GM21423 (cell line): Measurements from ENCODE around the gene NFE2L3.
"Not testable (repeated sequence)": the region's sequence is repeated elsewhere in the genome, so short reads cannot be mapped to it uniquely, and the experiment has no call there.

Experiments
- ATAC-seq: cut with Tn5 transposase; IDR thresholded peaks from one replicate; pipeline ENCODE4 v1.9.1; 2021; ENCODE audit warnings: mild to moderate bottlenecking, moderate library complexity; ENCODE audit not compliant: unreplicated experiment

Gene NFE2L3

DNA sequence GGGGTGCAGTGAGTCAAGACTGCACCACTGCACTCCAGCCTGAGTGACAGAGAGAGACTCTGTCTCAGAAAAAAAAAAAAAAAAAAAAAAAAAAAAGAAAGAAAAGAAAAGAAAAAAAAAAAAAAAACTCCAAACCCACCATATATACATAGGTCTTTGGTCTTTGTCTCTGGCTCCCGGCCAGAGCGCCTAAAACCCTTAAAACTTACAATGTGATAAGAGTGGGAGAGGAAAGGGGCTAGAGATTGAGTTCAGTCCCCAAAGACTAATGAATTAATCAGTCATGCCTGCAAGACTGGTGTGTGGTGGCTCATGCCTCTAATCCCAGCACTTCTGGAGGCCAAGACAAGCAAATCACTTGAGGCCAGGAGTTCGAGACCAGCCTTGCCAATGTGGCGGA, 6.8 kb upstream of the NFE2L3 start:
- no peak for ATAC-seq

DNA sequence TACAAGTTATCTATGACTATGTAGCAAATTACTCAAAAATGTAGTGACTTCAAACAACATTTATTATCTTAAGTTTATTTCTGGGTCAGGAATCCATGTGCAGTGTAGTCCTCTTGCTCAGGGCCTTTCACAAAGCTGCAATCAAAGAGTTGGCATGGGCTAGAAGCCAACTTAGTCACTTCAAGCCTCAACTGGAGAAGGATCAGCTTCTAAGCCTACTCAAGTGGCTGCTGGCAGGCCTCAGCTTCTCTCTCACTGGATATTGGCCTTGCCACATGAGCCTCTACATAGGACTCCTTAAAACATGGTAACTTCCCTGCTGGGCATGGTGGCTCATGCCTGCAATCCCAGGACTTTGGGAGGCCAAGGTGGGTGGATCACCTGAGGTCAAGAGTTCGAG, 5.0 kb upstream of the NFE2L3 start:
- no peak for ATAC-seq

DNA sequence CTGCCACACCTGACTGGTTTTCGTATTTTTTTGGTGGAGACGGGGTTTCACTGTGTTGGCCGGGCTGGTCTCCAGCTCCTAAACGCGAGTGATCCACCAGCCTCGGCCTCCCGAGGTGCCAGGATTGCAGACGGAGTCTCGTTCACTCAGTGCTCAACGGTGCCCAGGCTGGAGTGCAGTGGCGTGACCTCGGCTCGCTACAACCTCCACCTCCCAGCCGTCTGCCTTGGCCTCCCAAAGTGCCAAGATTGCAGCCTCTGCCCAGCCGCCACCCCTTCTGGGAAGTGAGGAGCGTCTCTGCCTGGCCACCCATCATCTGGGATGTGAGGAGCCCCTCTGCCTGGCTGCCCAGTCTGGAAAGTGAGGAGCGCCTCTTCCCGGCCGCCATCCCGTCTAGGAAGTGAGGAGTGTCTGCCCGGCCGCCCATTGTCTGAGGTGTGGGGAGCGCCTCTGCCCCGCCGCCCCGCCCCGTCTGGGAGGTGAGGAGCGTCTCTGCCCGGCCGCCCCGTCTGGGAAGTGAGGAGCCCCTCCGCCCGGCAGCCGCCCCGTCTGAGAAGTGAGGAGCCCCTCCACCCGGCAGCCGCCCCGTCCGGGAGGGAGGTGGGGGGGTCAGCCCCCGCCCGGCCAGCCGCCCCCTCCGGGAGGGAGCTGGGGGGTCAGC, 4.2 kb upstream of the NFE2L3 start:
- ATAC-seq, result not testable (repeated sequence)

DNA sequence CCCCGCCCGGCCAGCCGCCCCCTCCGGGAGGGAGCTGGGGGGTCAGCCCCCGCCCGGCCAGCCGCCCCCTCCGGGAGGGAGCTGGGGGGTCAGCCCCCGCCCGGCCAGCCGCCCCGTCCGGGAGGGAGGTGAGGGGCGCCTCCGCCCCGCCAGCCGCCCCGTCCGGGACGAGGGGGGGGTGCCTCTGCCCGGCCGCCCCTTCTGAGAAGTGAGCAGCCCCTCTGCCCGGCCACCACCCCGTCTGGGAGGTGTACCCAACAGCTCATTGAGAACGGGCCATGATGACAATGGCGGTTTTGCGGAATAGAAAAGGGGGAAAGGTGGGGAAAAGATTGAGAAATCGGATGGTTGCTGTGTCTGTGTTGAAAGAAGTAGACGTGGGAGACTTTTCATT, 3.7 kb upstream of the NFE2L3 start:
- ATAC-seq, result not testable (repeated sequence)

DNA sequence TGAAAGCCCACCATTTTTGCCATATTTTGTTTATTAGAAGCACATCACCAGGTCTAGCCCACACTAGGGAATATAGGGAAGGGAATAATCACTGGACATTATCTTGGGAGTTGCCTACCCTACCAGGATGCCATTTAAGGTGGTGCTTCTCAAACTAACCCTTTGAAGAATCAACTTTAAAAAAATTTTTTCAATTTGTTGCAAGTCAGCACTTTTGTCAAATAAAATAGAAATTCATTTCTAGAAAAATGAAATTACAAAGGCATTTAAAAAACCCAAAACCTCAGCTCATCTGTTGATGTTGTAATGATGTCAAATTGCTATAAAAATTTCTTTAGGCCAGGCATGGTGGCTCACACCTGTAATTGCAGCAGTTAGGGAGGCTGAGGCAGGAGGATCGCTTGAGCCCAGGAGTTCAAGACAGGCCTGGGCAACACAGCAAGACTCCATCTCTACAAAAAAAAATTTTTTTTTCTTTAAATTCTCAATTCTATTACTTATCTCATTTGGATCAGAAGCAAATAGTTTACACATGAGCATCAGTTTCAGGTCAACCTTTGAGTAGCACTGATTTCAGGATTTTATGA, 2.5 kb upstream of the NFE2L3 start:
- no peak for ATAC-seq

DNA sequence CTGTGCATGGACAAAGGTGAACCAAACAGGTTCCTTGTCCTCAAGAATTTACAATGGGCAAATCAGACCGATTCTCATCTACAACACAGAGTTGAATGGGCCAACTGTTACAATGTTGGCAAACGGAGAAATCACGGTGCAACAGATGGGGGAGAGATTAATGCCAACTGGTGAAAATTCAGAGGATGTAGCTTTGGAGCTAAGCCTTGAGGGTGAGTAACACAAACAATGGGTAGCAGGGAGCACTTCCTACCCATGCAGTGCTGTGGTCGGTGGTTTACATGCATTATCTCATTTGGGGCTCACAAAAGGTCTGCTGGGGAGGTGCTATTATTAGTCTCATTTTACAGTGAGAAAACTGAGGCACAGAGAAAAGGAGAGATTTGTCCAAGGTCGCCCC, 902 bp upstream of the NFE2L3 start:
- ATAC-seq, result no peak

DNA sequence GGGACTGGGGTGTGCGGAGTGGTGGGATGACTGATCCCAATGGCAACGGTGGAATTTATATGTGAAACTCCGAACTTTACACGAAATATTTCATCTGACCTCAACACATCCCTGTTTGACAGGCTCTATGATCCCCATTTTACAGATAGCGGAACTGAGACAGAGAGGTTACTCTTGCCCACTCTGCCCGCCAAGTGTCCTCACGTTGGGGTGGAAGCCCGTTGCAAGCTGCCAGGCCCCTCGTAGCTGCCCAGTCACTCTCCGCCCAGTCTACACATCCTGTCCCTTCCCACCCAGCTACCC, 397 bp upstream of the NFE2L3 start:
- ATAC-seq, result no peak

DNA sequence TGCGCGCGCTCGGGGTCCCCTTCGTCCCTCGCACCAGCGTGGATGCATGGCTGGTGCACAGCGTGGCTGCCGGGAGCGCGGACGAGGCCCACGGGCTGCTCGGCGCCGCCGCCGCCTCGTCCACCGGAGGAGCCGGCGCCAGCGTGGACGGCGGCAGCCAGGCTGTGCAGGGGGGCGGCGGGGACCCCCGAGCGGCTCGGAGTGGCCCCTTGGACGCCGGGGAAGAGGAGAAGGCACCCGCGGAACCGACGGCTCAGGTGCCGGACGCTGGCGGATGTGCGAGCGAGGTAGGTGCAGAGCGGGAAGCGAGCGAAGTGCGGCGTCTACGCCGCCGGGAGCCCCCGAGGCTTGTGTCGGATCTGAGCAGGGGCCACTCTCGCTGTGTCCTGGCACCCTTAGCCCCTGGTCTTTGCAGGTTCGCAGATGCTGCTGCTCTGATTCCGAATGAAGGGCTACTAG, 813 bp downstream of the NFE2L3 start:
- ATAC-seq, result peak; percentile 12

DNA sequence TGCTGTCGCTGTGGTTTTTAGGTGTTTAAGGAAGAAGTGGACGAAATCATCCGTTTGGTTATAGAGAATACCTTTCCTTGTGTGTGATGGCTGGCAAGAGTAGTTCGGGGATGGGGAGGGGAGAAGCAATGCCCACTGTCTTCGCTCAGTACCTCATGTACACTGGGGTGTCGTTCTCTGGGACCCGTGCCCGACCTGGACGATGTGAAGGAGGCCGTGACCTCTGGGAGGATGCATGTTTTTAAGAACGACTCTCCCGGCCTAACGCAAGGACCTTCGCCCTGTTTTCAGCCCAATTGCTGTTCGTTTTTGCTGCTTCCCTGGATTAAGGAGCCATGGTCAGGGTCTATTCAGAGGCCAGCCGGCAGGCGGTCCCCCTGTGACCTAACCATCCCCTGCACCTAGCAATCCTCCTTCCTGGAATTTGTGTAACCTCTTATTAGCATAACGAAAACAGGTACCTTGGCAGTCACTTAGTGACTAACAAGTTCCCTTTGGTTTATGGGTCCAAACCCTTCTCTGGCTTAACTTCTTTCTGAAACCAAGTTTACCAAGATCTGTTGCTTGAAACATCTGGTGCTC, 1.3 kb downstream of the NFE2L3 start:
- no peak for ATAC-seq

DNA sequence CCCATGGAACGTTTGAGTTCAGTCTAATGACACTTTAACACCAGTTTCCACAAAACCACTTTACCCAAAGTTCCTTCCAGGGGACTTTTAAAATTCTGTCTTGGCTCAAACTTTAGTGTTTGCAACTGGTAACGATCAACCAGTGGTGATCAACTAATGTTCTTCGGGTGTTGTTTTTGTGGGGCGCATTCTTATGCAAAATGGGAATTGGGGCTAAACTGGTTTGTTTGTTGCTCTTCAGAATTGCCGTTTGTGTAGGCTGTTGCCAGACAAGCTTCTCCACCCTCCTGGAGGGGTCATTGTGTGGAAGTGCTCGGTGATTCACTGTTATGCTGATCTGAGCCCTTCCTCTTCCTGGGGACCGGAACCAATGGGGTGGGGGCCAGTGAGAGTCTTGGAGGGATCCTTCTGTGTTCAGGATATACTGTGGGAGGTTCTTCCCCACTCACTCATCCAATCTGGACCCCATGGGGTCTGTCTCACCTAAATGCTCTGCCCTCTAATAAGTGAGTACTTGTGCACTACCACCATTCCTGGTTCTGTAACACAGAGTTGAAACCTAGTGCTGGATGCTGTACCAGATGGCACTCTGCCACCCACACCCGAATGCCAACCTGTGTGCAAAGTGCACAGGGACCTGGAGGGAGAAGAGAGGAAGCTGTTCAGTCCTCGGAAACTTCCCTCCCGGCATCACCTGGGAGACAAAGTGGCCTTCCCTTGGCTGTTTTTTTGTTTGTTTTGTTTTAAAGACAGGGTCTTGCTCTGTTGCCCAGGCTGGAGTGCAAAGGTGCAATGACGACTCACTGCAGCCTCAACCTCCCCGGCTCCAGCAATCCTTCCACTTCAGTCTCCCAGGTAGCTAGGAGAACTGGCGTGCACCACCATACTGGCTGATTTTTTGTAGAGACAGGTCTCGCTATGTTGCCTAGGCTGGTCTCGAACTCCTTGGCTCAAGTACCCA, 2.1 kb downstream of the NFE2L3 start:
- ATAC-seq, result no peak

DNA sequence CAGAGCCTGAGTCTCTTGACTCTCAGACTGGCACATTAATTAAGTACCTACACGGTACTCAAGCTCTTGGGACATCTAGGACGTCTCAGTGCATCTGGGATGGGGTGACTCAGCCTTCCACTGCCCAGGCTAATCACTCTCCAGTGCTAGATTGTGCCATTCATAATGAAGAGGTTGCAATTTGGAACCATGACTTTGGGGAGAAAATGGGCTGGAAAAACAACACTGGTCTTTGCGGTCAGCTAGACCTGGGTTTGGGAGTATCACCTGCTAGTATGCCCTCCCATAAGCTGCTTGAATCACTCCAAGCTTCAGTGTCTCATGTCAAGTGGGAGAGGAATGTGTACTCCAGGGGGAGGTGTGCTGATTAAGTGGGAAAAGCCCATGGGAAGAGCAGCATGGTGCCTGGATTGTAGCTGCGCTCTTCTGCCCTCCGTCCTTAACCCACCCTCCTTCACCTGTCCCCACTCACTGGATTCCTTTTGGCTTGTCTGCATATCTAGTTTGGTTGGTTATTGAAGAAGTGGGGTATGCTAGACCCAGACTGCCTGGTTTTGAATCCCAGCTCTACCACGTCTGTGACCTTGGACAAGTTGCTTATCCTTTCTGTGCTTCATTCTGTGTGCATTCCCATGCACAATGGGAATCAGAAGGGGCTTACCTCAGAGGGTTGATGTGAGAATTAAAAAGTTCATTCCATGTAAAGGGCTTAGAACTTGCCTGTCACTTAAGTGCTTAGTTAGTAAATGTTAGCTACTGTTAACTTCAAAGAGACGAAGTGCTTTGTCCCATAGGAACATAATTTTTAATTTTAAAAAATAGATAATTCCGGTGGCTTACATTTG, 3.8 kb downstream of the NFE2L3 start:
- ATAC-seq, result no peak

DNA sequence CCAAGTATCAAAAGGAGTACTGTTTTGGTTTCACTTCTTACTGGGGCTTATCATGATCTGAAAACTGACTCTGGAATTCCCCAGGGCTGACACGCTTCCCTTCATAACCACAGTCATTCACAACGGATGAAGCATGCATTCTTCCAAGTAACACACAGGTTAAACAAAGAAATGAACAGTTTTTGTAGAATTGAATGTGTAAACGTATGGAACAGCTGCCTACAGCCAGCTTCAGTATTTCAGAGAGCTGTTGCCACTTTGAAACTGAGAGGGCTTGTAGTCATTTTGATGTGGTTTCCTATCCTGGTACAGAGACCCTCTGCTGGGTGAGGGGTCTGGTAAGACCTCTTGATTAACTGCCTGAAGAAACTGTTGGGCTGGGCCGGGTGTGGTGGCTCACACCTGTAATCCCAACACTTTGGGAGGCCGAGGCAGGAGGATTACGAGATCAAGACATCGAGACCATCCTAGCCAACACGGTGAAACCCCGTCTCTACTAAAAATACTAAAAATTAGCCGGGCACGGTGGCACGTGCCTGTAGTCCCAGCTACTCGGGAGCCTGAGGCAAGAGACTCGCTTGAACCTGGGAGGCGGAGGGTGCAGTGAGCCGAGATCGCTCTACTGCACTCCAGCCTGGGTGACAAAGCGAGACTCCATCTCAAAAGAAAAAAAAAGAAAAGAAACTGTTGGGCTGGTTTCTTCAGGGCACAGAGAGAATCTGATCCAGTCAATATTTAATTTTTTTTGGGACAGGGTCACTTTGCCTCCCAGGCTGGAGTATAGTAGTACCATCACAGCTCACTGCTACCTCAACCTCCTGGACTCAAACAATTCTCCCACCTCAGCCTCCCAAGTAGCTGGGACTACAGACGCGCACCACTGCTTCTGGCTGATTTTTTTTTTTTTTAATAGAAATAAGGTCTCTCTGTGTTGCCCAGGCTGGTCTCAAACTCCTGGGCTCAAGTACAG, 4.7 kb downstream of the NFE2L3 start:
- ATAC-seq, result no peak

DNA sequence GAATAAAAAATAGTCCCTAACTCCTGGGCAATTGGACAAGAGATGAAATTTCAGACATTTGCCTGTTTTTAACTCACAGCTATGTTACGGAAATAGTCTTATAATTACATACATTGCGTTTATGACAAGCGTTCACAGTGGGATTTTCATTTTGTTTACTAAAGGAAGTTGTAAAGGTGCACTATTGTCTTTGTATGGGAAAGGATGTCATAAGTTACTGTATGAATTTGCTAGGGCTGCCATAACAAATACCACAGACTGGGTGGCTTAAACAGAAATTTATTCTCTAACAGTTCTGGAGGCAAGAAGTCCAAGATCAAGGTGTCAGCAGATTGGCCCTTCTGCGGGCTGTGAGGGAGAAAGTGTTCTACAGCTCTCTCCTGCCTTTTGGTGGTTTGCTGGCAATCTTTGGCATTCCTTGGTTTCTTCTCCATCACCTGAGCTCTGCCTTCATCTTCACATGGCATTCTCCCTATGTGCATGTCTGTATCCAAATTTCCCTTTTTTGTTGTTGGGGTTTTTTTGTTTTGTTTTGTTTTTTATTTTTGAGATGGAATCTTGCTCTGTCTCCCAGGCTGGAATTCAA, 5.6 kb downstream of the NFE2L3 start:
- no peak for ATAC-seq

DNA sequence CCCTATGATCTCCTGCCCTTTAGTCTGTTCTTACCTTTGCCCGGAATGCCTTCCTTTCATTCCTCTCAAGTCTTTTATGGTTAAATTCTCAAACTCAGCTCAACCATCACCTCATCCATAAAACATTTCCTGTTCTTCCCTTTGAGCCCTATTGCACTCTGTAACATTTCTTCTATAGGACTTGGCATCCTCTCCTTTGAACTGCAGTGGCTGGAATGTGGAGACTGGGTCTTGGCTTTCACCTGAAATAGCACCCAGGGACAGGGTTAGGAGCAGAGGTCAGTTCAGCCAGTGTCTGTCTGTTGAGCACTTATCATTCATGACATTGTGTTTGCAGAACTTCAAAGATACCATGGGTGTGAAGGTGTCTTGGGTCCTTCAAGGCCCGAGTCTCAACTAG, 7.2 kb downstream of the NFE2L3 start:
- ATAC-seq, result no peak

DNA sequence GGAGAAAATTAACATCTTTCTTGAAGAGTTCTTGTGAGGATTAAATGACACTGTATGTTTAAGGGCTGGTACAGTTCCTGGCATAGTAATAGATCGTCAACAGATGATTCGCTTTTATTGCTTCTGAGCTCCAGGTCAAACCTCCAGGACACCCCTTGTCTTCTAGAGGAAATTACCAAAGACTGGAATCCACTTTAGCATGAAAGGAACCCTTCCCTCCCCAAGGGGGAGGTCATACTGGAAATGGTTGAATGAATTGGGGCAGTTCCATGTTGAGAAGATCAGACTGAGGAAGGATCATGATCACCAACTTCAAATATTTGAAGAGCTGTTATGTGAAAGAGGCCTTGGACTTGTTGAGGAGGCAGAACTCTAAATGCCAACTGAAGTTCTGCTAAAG, 8.9 kb downstream of the NFE2L3 start:
- no peak for ATAC-seq

DNA sequence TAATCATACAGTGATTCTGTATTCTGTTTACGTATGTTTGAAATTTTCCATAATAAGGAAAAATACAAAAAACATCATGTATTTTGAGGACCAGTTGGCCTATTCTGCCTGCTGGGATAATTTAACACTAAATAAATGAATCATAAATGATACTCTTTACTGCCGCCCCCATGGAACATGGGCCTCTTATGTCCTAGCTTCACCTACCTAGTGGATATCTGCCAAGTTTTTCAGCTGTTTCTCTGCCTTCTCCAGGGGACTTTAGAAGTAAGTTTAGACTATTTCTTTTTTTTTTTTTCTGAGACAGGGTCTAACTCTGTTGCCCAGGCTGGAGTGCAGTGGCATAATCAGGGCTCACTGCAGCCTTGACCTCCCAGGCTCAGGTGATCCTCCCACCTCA, 10.4 kb downstream of the NFE2L3 start:
- ATAC-seq, result no peak

DNA sequence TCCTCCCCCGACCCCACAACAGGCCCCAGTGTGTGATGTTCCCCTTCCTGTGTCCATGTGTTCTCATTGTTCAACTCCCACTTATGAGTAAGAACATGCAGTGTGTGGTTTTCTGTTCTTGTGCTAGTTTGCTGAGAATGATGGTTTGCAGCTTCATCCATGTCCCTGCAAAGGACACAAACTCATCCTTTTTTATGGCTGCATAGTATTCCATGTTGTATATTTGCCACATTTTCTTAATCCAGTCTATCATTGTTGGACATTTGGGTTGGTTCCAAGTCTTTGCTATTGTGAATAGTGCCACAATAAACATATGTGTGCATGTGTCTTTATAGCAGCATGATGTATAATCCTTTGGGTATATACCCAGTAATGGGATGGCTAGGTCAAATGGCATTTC, 11.8 kb downstream of the NFE2L3 start:
- not testable (repeated sequence) for ATAC-seq

DNA sequence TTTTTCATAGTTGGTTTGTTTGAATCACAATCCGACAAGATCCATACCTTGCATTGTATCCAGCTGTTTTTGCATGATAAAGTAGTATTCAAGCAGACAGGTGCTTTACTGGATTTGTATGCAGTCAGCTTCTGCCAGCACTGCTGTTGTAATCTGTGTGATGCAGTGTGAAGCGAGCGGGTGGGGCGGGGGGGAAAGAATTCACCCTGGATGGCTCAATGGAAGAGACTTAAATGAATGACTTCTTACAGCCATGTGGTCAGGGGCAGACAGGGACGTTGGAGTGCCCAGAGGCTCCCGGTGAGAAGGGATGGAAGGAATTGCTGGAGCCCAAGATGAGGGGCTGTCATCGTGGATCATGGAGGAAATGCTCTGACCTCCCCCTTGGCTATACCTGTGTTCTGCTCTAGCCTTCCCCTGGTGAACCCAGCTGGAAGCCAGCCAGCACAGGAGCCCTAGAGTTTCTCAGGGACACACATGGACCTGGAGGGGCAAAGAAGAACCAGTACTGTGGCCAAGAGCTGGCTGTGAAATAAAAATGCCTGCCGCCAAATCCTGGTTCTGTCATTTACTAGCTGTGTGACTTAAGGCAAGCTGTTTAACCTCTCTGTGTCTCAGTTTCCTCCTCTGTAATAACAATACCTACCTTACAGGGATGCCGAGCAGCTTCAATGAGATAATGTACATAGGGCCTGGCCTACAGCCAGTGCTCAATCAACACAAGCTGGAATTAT, 14.1 kb downstream of the NFE2L3 start:
- no peak for ATAC-seq
